NCI-H128 (cell line): ENCODE results near the gene NTSR2.

Source experiments
- DNase-seq: peaks from one replicate; lab custom pipeline; 2025; ENCODE audit not compliant: unreplicated experiment; lab: John Stamatoyannopoulos, UW

Gene NTSR2

DNA sequence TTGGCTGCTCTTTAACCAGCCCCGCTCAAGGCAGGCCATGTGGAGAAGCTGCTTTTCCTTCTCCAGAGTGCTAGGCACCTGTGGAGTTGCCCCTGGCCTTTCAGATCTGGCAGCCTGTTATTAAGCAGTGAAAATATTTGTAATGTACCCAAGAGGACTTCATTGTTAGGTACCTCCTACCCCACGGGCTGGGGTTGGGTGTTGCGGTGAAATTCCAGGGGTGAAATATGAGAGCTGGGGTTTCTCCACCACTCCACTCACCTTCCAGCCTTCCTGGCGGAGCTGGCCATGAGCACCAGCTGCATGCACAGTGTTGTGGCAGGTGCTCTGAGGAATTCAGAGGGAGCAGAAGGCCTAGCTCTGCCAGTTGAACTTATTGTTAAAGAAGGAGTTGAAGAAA is 39.1 kb downstream of the NTSR2 start:
- no peak for DNase-seq

DNA sequence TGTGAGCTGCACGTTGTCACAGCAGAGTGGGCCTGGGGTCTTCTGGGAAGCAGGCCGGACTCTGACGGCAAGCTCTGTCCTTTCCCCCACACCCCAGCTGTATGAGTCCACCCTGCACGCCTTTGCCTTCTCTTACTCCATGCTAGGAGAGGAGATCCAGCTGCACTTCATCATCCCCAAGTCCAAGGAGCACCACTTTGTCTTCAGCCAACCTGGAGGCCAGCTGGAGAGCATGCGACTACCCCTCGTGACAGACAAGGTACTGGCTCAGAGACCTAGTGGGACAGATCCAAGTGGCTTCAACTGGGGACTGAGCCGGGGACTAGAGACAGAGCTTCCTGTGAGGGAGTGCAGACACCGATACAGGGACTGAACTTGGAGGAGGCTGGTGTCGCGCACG is 40.1 kb downstream of the NTSR2 start:
- no peak for DNase-seq

DNA sequence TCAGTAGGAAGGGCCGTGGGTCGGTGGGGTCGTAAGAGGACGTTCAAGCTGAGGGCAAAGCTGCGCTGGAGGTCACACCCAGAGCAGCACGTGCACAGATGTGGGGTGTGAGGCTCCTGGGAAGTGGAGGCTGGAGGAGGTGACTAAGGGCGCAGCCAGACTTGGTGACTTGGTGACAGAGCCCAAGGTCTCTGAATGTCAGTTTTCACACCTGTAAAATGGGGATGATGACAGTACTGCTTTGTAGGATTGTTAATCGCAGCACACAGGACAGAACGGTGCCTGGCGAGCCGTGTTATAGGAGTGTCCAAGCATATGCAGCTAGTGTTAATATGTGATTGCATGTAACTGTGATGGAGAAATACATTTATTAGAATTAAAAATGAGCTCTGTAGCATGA is 40.8 kb downstream of the NTSR2 start:
- DNase-seq, result no peak

DNA sequence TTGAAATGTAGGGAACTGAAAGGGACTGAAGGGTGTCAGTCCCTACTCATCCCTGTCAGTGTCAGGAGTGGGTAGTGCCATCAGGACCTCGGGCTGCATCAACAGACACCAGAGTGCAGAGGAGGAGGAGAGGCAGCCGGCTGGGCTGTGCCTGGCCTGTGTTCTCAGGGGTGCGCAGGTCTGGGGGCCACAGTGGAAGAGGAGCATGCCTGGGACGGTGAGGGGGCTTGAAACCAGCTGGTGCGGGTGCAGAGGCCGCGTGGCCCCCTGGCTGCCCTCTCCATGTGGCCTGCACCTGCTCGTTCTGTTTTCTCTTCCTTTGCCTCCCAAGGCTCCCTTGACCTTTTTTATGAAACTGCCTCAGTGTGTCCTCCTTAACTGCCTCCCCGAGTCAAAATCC is 41.3 kb downstream of the NTSR2 start:
- no peak for DNase-seq

DNA sequence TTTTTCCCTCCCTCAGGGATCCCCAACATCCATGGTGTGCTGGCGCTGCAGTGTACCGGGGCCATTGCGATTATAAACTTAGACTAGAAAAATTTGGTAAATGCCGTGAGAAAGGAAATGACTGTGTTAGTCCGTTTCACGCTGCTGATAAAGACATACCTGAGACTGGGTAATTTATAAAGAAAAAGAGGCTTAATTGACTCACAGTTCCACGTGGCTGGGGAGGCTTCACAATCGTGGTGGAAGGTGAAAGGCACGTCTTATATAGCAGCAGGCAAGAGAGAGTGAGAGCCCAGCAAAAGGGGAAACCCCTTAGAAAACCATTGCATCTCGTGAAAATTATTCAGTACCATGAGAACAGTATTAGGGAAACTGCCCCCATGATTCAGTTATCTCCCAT is 44.3 kb downstream of the NTSR2 start:
- no peak for DNase-seq

DNA sequence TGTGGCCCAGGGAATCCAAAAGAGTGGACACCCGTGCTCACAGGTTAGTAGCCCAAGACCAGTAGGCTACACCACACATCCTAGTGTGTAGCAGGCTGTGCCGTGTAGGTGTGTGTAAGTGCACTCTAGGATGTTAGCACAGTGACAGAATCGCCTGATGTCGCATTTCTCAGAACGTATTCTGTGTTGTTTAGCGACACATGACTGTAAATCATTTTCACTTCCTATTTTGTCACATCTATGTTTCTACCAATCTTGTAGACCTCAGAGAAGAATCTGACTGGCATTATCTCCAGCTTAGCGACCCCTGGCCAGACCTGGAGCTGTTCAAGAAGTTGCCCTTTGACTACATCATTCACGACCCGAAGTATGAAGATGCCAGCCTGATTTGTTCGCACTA is 45.1 kb downstream of the NTSR2 start:
- no peak for DNase-seq

GRCh38 chr2:11622611-11623010 is 47.4 kb downstream of the NTSR2 start:
- DNase-seq, result no peak

DNA sequence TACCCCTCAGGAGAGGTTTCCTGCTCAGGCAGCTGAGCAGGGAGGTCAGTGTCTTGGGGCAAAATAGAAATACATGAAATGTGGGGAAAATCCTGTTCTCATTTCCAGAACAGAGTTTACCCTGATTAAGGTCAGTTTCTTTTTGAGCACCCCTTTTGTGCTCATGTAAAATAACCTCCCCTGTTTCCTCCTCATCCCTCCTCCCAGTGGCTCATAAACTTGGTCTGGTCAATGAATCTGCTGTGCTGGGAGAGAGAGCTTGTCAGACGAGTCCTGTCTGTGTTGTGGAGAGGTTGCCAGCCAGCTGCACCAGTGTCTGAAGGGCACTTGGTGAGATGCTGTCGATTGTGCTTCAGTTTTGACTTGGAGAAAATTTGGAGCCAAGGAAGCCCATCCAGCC is 48.6 kb downstream of the NTSR2 start:
- no peak for DNase-seq

GRCh38 chr2:11618708-11619062 is 51.3 kb downstream of the NTSR2 start:
- no peak for DNase-seq

DNA sequence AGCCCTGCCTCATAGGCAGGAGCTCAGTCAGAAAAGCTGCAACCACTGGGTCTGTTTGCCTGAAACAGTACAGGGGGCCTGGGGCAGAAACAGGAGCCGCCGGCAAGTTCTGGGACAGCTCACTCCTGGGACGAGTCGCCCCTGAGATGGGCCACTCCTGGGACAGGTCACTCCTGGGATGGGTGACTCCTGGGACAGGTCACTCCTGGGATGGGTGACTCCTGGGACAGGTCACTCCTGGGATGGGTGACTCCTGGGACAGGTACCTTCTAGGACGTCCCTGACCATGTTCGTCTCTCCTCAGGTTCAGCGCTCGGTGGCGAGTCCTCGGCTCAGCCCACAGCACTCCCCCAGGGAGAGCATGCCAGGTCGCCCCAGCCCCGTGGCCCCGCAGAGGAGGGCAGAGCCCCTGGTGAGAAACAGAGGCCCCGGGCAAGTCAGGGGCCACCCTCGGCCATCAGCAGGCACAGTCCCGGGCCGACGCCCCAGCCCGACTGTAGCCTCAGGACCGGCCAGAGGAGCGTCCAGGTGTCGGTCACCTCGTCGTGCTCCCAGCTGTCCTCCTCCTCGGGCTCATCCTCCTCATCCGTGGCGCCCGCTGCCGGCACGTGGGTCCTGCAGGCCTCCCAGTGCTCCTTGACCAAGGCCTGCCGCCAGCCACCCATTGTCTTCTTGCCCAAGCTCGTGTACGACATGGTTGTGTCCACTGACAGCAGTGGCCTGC is 51.8 kb downstream of the NTSR2 start:
- no peak for DNase-seq

DNA sequence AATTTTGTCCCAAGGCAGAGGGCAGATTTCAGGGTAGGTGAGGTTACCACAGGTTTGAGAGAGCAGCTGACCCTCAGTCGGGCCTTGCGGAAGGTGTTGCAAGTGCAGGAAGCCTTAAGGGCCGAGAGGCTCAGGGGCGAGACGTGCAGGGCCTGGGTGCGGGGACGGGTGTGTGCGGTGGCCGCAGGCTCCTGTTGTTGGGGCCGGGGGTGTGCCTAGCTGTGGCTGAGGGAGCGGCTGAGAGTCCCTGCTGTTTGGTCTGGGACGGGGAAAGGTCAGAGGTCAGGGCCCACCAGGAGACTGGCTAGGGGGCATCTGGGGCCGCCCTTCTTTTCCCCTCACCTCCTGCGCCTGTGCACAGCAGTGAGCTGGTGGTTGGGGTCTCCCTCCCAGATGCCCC is 52.5 kb downstream of the NTSR2 start:
- no peak for DNase-seq

DNA sequence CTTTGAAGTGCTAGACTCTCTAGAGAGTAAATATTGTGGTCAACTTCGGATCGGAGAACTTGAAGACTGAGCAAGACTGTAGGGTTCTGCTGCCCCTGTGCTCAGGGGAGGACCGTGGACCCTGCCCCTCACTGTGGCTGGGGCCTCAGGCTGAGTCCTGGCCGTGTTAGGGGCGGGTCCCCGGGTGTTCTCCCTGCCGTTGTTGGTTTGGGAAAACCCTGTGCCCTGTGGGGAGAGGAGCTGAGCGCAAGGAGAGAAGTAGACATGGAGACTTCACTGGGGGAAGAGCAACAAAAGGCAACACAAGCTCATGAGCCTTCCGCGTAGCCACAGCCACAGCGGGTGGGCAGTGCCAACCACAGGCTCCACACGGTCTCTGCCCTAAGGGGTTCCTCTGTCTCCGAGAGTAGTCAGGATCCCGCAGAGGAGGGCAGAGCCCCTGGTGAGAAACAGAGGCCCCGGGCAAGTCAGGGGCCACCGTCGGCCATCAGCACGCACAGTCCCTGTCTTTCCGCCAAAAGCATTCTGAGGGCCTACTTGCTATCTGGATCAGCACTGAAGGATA is 53.1 kb downstream of the NTSR2 start:
- no peak for DNase-seq

- DNase-seq, result no peak
These were observed 53.8 kb downstream of the NTSR2 start for GRCh38 chr2:11616097-11616687.

DNA sequence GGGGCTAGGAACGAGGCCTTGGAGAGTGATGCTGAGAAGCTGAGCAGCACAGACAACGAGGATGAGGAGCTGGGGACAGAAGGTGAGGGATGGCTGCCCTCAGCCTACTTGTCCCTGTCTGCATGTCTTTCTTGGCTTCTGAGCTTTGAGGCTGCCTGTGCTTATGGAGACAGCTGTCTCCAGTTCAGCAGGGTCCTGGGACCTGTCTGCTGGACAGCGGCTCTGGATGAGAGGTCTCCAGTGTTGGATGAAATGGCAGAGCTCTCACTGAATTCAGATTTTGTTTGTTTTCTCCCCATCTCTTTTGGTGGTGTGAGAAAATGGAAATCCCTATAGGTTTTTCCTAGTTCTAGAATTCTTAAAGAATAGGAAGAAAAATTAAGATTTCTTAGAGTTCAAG is 54.8 kb downstream of the NTSR2 start:
- DNase-seq, result no peak

- no peak for DNase-seq
These were observed 56.7 kb downstream of the NTSR2 start for GRCh38 chr2:11613297-11613696.

GRCh38 chr2:11612553-11613215 is 57.3 kb downstream of the NTSR2 start:
- no peak for DNase-seq

- no peak for DNase-seq
These were observed 58.7 kb downstream of the NTSR2 start for GRCh38 chr2:11611251-11611650.

DNA sequence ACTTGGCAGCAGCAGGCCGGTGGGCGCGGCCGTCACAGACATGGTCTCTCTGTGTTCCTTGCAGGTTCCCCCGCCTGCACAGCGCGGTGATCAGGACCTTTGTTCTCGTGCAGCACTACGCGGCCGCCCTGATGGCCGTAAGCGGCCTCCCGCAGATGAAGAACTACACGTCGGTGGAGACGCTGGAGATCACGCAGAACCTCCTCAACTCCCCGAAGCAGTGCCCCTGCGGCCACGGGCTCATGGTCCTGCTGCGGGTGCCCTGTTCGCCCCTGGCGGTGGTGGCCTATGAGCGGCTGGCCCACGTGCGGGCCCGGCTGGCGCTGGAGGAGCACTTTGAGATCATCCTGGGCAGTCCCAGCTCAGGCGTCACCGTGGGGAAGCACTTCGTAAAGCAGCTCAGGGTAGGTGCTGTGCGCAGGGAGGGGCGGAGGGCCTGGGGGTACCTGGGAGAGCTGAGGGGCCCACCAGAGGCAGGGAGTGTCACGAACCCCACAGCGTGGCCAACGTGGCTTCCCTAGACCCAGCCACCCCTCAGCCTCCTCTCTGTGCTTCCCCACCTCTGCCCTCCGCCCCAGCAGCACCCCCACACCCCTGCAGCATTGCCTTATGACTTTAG is 59.3 kb downstream of the NTSR2 start:
- DNase-seq, result no peak
